HL-60 (cell line): ENCODE measurements around the gene GDPD5.

ENCODE experiments used
- DNase-seq, 2 experiments: peaks; one replicate each; pipeline ENCODE4 v3.0.0-alpha.2; 2010 to 2020; ENCODE audit warnings: low read depth in 1 of 2, low spot score in 1 of 2
- H3K27ac ChIP-seq: fragments of 250-450 bp; sonication (Bioruptor Pico); replicated peaks from 2 replicates; pipeline ENCODE4 v1.5.1; 2020; ENCODE audit warnings: mild to moderate bottlenecking, moderate library complexity
- H3K27me3 ChIP-seq: fragments of 250-450 bp; sonication (Bioruptor Pico); 2 replicates; pipeline ENCODE4 v1.5.1; 2021; ENCODE audit warnings: mild to moderate bottlenecking, moderate library complexity; ENCODE audit not compliant: insufficient read depth, poor library complexity, severe bottlenecking
- H3K4me3 ChIP-seq: replicated peaks from 2 replicates; pipeline ENCODE4 v1.5.1; 2011; ENCODE audit warnings: mild to moderate bottlenecking, control low read depth, low read length; ENCODE audit not compliant: insufficient read depth
- CTCF ChIP-seq: IDR thresholded peaks from one replicate; pipeline ENCODE4 v1.5.1; 2011; ENCODE audit warnings: low read length, control low read depth, inconsistent platforms; ENCODE audit not compliant: insufficient read depth
- GABPA ChIP-seq: IDR thresholded peaks from 2 replicates; pipeline ENCODE4 v1.6.1; 2012; ENCODE audit warnings: low read depth
- POLR2AphosphoS5 ChIP-seq: IDR thresholded peaks from 2 replicates; pipeline ENCODE4 v1.6.1; 2012; ENCODE audit warnings: low read depth
- SPI1 ChIP-seq: IDR thresholded peaks from 2 replicates; pipeline ENCODE4 v1.6.1; 2012; ENCODE audit warnings: low read depth, mild to moderate bottlenecking, borderline replicate concordance
- TF ChIP-seq, protein P1 (sequence below): IDR thresholded peaks from 2 replicates; pipeline ENCODE4 v1.6.1; 2012; ENCODE audit warnings: low read depth; ENCODE audit not compliant: insufficient replicate concordance

Gene GDPD5

DNA sequence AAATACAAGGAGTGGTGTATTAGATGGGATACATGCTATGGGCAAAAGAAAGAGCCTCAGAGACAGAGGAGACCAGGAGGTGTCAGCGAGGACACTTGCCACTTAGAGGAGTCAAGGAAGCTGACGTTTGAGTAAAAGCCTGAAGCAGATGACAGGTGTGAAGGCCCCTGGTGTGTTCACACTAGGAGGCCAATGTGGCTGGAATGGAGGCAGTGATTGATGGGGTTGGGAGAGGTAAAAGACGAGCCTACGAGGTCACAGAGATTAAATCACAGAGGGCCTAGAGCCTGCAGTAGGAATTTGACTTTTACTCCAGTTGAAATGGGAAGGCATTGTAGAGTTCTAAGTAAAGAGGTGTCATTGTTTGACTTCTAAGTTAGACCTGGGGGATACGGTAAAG, 12.0 kb upstream of the GDPD5 start:
- TF ChIP-seq, protein P1, sequence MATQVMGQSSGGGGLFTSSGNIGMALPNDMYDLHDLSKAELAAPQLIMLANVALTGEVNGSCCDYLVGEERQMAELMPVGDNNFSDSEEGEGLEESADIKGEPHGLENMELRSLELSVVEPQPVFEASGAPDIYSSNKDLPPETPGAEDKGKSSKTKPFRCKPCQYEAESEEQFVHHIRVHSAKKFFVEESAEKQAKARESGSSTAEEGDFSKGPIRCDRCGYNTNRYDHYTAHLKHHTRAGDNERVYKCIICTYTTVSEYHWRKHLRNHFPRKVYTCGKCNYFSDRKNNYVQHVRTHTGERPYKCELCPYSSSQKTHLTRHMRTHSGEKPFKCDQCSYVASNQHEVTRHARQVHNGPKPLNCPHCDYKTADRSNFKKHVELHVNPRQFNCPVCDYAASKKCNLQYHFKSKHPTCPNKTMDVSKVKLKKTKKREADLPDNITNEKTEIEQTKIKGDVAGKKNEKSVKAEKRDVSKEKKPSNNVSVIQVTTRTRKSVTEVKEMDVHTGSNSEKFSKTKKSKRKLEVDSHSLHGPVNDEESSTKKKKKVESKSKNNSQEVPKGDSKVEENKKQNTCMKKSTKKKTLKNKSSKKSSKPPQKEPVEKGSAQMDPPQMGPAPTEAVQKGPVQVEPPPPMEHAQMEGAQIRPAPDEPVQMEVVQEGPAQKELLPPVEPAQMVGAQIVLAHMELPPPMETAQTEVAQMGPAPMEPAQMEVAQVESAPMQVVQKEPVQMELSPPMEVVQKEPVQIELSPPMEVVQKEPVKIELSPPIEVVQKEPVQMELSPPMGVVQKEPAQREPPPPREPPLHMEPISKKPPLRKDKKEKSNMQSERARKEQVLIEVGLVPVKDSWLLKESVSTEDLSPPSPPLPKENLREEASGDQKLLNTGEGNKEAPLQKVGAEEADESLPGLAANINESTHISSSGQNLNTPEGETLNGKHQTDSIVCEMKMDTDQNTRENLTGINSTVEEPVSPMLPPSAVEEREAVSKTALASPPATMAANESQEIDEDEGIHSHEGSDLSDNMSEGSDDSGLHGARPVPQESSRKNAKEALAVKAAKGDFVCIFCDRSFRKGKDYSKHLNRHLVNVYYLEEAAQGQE, result no peak
- no peak for TF ChIP-seq CTCF
- TF ChIP-seq SPI1, result no peak
- TF ChIP-seq GABPA, result no peak
- no peak for DNase-seq
- Histone ChIP-seq H3K4me3 (no peak overlapping the region), H3K27me3 (peaks cover 3% of the 10 kb centered on the region), H3K27ac (no peak overlapping the region)

DNA sequence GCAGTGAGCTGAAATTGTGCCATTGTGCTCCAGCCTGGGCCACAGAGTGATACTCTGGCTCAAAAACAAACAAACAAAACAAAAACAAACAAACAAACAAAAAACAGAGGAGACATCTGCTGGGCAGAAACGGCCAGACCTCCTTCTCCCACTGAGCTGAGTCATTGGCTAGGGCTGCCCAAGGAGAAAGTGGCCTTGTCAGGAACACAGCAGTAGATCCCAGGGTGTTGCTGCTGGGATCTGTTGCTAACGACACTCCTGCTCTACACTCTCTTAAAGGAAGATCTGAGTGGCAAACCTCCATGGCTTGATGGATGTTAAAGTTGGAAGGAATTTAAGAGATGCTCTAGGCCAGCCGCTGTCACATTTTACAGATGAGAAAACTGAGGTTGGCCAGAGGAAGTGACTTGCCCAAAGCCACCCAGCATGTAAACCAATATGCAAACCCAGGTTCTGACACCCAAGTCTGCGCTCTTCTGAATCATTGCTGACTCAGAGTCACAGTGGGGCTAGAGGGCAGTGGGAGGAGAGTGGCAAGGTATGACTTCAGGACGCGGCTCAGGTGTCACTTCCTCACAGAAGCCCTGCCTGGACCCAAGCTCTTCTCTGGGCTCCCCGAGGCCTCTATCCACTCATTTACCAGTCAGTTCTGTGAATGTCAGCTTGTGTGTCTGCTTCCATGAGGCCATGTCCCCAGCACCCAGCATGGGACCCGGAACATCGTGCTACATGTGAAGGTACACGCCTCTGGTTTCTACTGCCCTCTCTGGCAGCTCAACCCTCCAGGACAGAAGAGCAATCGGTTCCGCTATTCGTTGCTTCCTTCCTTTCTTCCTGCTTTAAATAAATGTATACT, 11.3 kb upstream of the GDPD5 start:
- H3K4me3 ChIP-seq, result no peak overlapping the region
- TF ChIP-seq POLR2AphosphoS5, result no peak
- TF ChIP-seq, protein P1, result no peak
- no peak for TF ChIP-seq GABPA
- peak; percentile 12 for TF ChIP-seq CTCF
- peak; percentile 34; the same call in 1 of the 2 replicates for TF ChIP-seq SPI1
- H3K27me3 ChIP-seq, result peaks cover 3% of the 10 kb centered on the region
- H3K27ac ChIP-seq, result no peak overlapping the region
- DNase-seq, result peak; percentile 45 to 65

DNA sequence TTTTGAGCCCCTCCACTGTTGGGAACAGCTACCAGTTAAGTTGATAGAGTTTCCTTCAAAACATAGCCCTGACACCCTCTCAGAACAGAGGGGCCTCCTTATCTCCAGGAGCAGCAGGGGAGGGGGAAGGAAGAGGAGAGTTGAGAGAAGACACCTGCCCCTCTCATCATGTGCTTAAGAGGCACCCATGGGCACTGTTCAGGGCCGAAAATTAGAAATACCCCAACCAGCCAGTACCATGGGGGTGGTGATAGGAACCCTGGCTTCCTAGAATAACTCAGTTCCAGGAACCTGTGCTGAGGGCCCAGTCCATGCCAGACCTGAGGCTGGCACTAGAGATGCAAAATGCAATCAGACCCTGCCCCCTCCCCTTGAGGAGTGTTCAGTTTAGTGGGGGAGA, 9.3 kb upstream of the GDPD5 start:
- DNase-seq, result no peak
- Histone ChIP-seq H3K4me3 (no peak overlapping the region), H3K27me3 (peaks cover 3% of the 10 kb centered on the region), H3K27ac (no peak overlapping the region)
- TF ChIP-seq SPI1 (no peak), GABPA (no peak), POLR2AphosphoS5 (no peak), CTCF (no peak)
- TF ChIP-seq, protein P1, result no peak
